Activated T-helper 9 cell treated with anti-CD3 and anti-CD28 coated beads, Interleukin-2, amount 50 U/mL, for 16 hours (primary cell): ENCODE data around the gene TAMALIN.

Experiments
- DNase-seq: peaks from one replicate; pipeline ENCODE4 v3.0.0-alpha.2; 2020; ENCODE audit warnings: low read depth

TAMALIN gene

GRCh38 chr12:52055731-52056711 is 49.3 kb downstream of the TAMALIN start:
- DNase-seq: no peak

GRCh38 chr12:52056801-52057637 is 50.3 kb downstream of the TAMALIN start:
- no peak for DNase-seq

- DNase-seq: no peak
Measured at GRCh38 chr12:52057638-52058576, 51.2 kb downstream of the TAMALIN start.

- DNase-seq: no peak
Measured at GRCh38 chr12:52058631-52059361, 52.0 kb downstream of the TAMALIN start.

- no peak for DNase-seq
Measured at GRCh38 chr12:52059582-52060497, 53.1 kb downstream of the TAMALIN start.

GRCh38 chr12:52060498-52061177 is 53.9 kb downstream of the TAMALIN start:
- DNase-seq: no peak

- no peak for DNase-seq
Measured at GRCh38 chr12:52061470-52062166, 54.9 kb downstream of the TAMALIN start.

- no peak for DNase-seq
Measured at GRCh38 chr12:52062167-52063081, 55.7 kb downstream of the TAMALIN start.

- DNase-seq: no peak
Measured at GRCh38 chr12:52063082-52063924, 56.6 kb downstream of the TAMALIN start.

- DNase-seq: no peak
Measured at GRCh38 chr12:52063981-52064649, 57.4 kb downstream of the TAMALIN start.
